HepG2 (cell line): ENCODE data around the gene HSPB6. TPM values are rescaled to one million over a fixed set of nuclear protein-coding genes. Genes with fewer than 3 reads are reported as not detected.

Experiments
- ATAC-seq: fragments of 200-7000 bp; cut with Tn5 transposase; 3 replicates; pipeline ENCODE4 v1.9.1; 2020; ENCODE audit warnings: mild to moderate bottlenecking, moderate library complexity
- BruUV-seq: library from RNA; stranded (reverse); fragments of 400-500 nt; replicated peaks from 2 replicates; lab custom pipeline; 2021; lab: Mats Ljungman, UMichigan
- CTCF ChIA-PET: fragments of 300-600 bp; formaldehyde crosslinking; extraction: SDS; loops from one replicate; lab custom pipeline; 2021; ENCODE audit warnings: low total read pairs, inconsistent platforms, low intra/inter-chr PET ratio; lab: Yijun Ruan, JAX
- POLR2A ChIA-PET: fragments of 350-600 bp; sonication (Branson Sonifier 250); formaldehyde crosslinking; loops from one replicate; lab custom pipeline; 2020; ENCODE audit warnings: antibody characterized with exemption, inconsistent platforms; lab: Yijun Ruan, JAX
- DNase-seq: peaks from one replicate; pipeline ENCODE4 v3.0.0-alpha.2; 2015; ENCODE audit warnings: low spot score
- FAIRE-seq: peaks from 3 replicates; lab custom pipeline; 2011; peaks lifted over from hg19 to GRCh38; lab: Jason Lieb, UNC
- H2AFZ ChIP-seq: one replicate; pipeline ENCODE4 v1.6.1; 2011; ENCODE audit warnings: low read length, inconsistent platforms
- H3K27ac ChIP-seq: fragments of 300-600 bp; 3 replicates; pipeline ENCODE4 v1.8.0; 2011; ENCODE audit warnings: mixed run types, mild to moderate bottlenecking, mixed read lengths, low read length, inconsistent platforms; ENCODE audit not compliant: insufficient read depth; ENCODE audit errors: extremely low read length
- H3K27me3 ChIP-seq, 2 experiments: fragments of 200-600 bp in 1 of 2; 2 replicates in 1 of 2; 3 replicates in 1 of 2; pipeline versions ENCODE4 v1.6.0 to v1.8.0; 2011; ENCODE audit warnings: low read length in 2 of 2, mild to moderate bottlenecking in 2 of 2, moderate library complexity in 2 of 2, inconsistent platforms in 1 of 2; ENCODE audit not compliant: insufficient read depth in 2 of 2, control insufficient read depth in 1 of 2
- H3K36me3 ChIP-seq, 2 experiments: fragments of 200-600 bp in 1 of 2; replicated peaks in 1 of 2; 2 replicates in 1 of 2; 3 replicates in 1 of 2; pipeline versions ENCODE4 v1.5.1 to v1.8.0; 2011; ENCODE audit warnings: low read length in 2 of 2, inconsistent platforms in 1 of 2; ENCODE audit not compliant: insufficient read depth in 2 of 2, control insufficient read depth in 1 of 2
- H3K4me1 ChIP-seq: 2 replicates; pipeline ENCODE4 v1.5.1; 2012; ENCODE audit warnings: low read length, inconsistent platforms; ENCODE audit not compliant: insufficient read depth
- H3K4me2 ChIP-seq: 2 replicates; pipeline ENCODE4 v1.6.0; 2011; ENCODE audit warnings: low read depth, low read length, inconsistent platforms
- H3K4me3 ChIP-seq, 3 experiments: fragments of 200-600 bp in 1 of 3; sonication (generic), shearing (Covaris generic) in 1 of 3; replicated peaks in 1 of 3; 2 replicates each; pipeline ENCODE4 v1.5.1; 2011 to 2016; ENCODE audit warnings: low read length in 3 of 3, inconsistent platforms in 2 of 3, low read depth in 2 of 3, mild to moderate bottlenecking in 2 of 3, control low read depth in 1 of 3, mixed read lengths in 1 of 3; ENCODE audit not compliant: insufficient read depth in 1 of 3
- H3K79me2 ChIP-seq: one replicate; pipeline ENCODE4 v1.6.1; 2011; ENCODE audit warnings: low read length, inconsistent platforms; ENCODE audit not compliant: insufficient read depth
- H3K9ac ChIP-seq: 2 replicates; pipeline ENCODE4 v1.6.0; 2011; ENCODE audit warnings: mild to moderate bottlenecking, low read depth, low read length, inconsistent platforms; ENCODE audit not compliant: insufficient read depth
- H3K9me3 ChIP-seq: 2 replicates; pipeline ENCODE4 v1.5.1; 2012; ENCODE audit warnings: mild to moderate bottlenecking, low read length
- H4K20me1 ChIP-seq: 2 replicates; pipeline ENCODE4 v1.6.0; 2011; ENCODE audit warnings: inconsistent platforms, mild to moderate bottlenecking, low read length, moderate library complexity; ENCODE audit not compliant: insufficient read depth
- AGO2 ChIP-seq: fragments of 200-400 bp; formaldehyde crosslinking; optimal IDR thresholded peaks from 2 replicates; pipeline ENCODE3; 2017; ENCODE audit warnings: mild to moderate bottlenecking, low read depth, low read length, moderate library complexity
- GMEB2 ChIP-seq: IDR thresholded peaks from 2 replicates; pipeline ENCODE4 v1.6.1; 2016; ENCODE audit warnings: missing biosample characterization, missing genetic modification reagents, low read depth
- HMGXB4 ChIP-seq, 2 experiments: sonication (generic) in 1 of 2; formaldehyde crosslinking in 1 of 2; IDR thresholded peaks; 2 replicates each; pipeline versions ENCODE4 v1.4.0 to v1.6.1; 2018 to 2020; ENCODE audit warnings: missing genetic modification reagents in 2 of 2, borderline replicate concordance in 1 of 2, low read depth in 1 of 2, mild to moderate bottlenecking in 1 of 2, missing biosample characterization in 1 of 2
- NFKB2 ChIP-seq: sonication (generic); formaldehyde crosslinking; IDR thresholded peaks from 2 replicates; pipeline ENCODE4 v1.4.0; 2020; ENCODE audit warnings: missing genetic modification reagents, borderline replicate concordance
- RBFOX2 ChIP-seq: fragments of 200-400 bp; formaldehyde crosslinking; IDR thresholded peaks from 2 replicates; pipeline ENCODE4 v1.6.1; 2017; ENCODE audit warnings: low read depth, mild to moderate bottlenecking, low read length
- ZBTB38 ChIP-seq: sonication (generic); formaldehyde crosslinking; IDR thresholded peaks from 2 replicates; pipeline ENCODE4 v1.5.1; 2020; ENCODE audit warnings: mild to moderate bottlenecking, missing genetic modification reagents
- ZNF18 ChIP-seq: sonication (generic); formaldehyde crosslinking; IDR thresholded peaks from 2 replicates; pipeline ENCODE4 v1.8.0; 2022; ENCODE audit warnings: mild to moderate bottlenecking, missing genetic modification reagents; ENCODE audit not compliant: insufficient replicate concordance
- ZNF782 ChIP-seq: sonication (generic); formaldehyde crosslinking; IDR thresholded peaks from 2 replicates; pipeline ENCODE4 v1.4.0; 2020; ENCODE audit warnings: missing genetic modification reagents, mild to moderate bottlenecking, borderline replicate concordance
- WGBS: methylation state at CpG from one replicate; pipeline ENCODE4 v1.1.6; 2017; ENCODE audit warnings: low lambda C conversion rate; 5-methylcytosine and 5-hydroxymethylcytosine counted together
- in situ Hi-C: cut with HindIII; loops from 2 replicates; pipeline ENCODE4 v1.10.0; 2017; ENCODE audit warnings: low pct_unique_long_range_greater_than_20kb; ENCODE audit not compliant: extremely low pct_ligation_motif_present
- intact Hi-C: fragments of 100-400 bp; cut with micrococcal nuclease; formaldehyde crosslinking; loops from one replicate; pipeline ENCODE4 v1.10.0; 2022; ENCODE audit not compliant: unreplicated experiment
- polyA plus RNA-seq, 8 experiments: library from polyadenylated mRNA; depleted of rRNA in 3 of 8; stranded (reverse) in 7 of 8; unstranded in 1 of 8; fragments of >200 nt; fragmentation: Illumina TruSeq in 4 of 8; extraction: Trizol in 4 of 8; gene quantifications; 2 replicates each; pipeline versions ENCODE4 v1.2.1 to v1.2.3, GENCODE V29; 2011 to 2016; ENCODE audit warnings: low read depth in 4 of 8, missing spikeins in 1 of 8, mixed read lengths in 1 of 8; ENCODE audit not compliant: insufficient read depth in 1 of 8
- total RNA-seq, 5 experiments: library from RNA; depleted of rRNA; stranded (reverse); fragments of >200 nt; fragmentation: Illumina TruSeq; extraction: Trizol; gene quantifications; 2 replicates each; pipeline ENCODE4 v1.2.3, GENCODE V29; 2016; ENCODE audit warnings: low read depth in 1 of 5

HSPB6 gene
- total and polyA plus RNA-seq, 2 of the 13 experiments (the other 11 are each of a cell fraction or from before 2014, with no cell fraction given) = 0.18 TPM; not detected in 1

- Histone ChIP-seq H3K9me3 (no peaks in the 10 kb centered on the region), H3K27me3 (no peaks in the 10 kb centered on the region), H4K20me1 (no peaks in the 10 kb centered on the region), H3K9ac (no peak overlapping the region), H3K36me3 (peaks cover 22 to 55% of the 10 kb centered on the region in 2 experiments; a peak in 4 of 5 replicates), H3K4me3 (no peak overlapping the region), H3K4me1 (peaks cover 20% of the 10 kb centered on the region), H3K4me2 (no peak overlapping the region), H3K27ac (no peak overlapping the region), H3K79me2 (no peaks in the 10 kb centered on the region), H2AFZ (no peak overlapping the region)
- ATAC-seq (no peak), DNase-seq (no peak), FAIRE-seq (no peak)
- in situ Hi-C loops = no loop called here
- BruUV-seq = TSS peak; percentile 41
- CTCF ChIA-PET = interaction anchor here (1.7 kb wide), 1 partner anchor 45 kb away, joined by 5 read pairs; no protein-coding TSS in a partner anchor
- TF ChIP-seq HMGXB4 (CRISPR knock-in tag; IDR thresholded peaks at IDR 0.05; ENCODE audit: borderline replicate concordance in 1 of 2, low read depth in 1 of 2) (no peak), NFKB2 (CRISPR knock-in tag) (0 out of 2 replicates have a peak, but pooled peaks have one; percentile 29), GMEB2 (CRISPR knock-in tag) (no peak), ZBTB38 (CRISPR knock-in tag) (0 out of 2 replicates have a peak, but pooled peaks have one; percentile 29), AGO2 (peak; percentile 55), ZNF782 (CRISPR knock-in tag) (no peak), ZNF18 (no peak), RBFOX2 (0 out of 2 replicates have a peak, but pooled peaks have one; percentile 33)
- WGBS = 97% methylated on average over 34 of the region's 37 CpGs
- intact Hi-C loops = no loop called here
- POLR2A ChIA-PET = interaction anchor here (1.1 to 4.6 kb wide), 3 partner anchors 10 to 18 kb away, joined by 3 to 69 read pairs (median 7); partner anchors contain the start of gene LIN37
Observed at GRCh38 chr19:35738021-35738886, 18.6 kb downstream of the HSPB6 start.
